H1 (cell line): Measurements from ENCODE around the gene SEMA4D. TPM values are rescaled to one million over a fixed set of nuclear protein-coding genes. Genes with fewer than 3 reads are reported as not detected.

Source experiments
- CTCF ChIA-PET: fragments of 300-600 bp; sonication (Branson Sonifier 250); formaldehyde crosslinking; loops from one replicate; lab custom pipeline; 2021; ENCODE audit not compliant: partially characterized antibody; lab: Charles Lee
- POLR2A ChIA-PET: fragments of 300-600 bp; sonication (Branson Sonifier 250); formaldehyde crosslinking; loops from one replicate; lab custom pipeline; 2021; ENCODE audit warnings: inconsistent platforms; ENCODE audit not compliant: partially characterized antibody; lab: Charles Lee
- DNase-seq, 2 experiments: peaks; one replicate each; pipeline versions ENCODE4 v3.0.0 to v3.0.0-alpha.2; 2010 to 2022; ENCODE audit warnings: low spot score in 2 of 2, low read depth in 1 of 2, mixed read lengths in 1 of 2
- FAIRE-seq: peaks from 2 replicates; lab custom pipeline; 2011; peaks lifted over from hg19 to GRCh38; lab: Jason Lieb, UNC
- H2AFZ ChIP-seq: 2 replicates; pipeline ENCODE4 v1.8.1; 2012; ENCODE audit warnings: low read length, inconsistent platforms
- H2AK5ac ChIP-seq: 2 replicates; pipeline ENCODE4 v1.6.1; 2013; ENCODE audit warnings: low read depth, low read length
- H2BK120ac ChIP-seq: replicated peaks from 2 replicates; pipeline ENCODE3; 2013; ENCODE audit warnings: low read depth, low read length, inconsistent platforms
- H2BK12ac ChIP-seq: 2 replicates; pipeline ENCODE4 v1.6.1; 2013; ENCODE audit warnings: low read depth, low read length
- H2BK15ac ChIP-seq: 2 replicates; pipeline ENCODE4 v1.6.1; 2013; ENCODE audit warnings: low read length
- H2BK20ac ChIP-seq: 2 replicates; pipeline ENCODE4 v1.6.1; 2013; ENCODE audit warnings: low read length
- H2BK5ac ChIP-seq: 2 replicates; pipeline ENCODE4 v1.6.1; 2013; ENCODE audit warnings: low read depth, low read length
- H3K14ac ChIP-seq: 2 replicates; pipeline ENCODE4 v1.6.1; 2013; ENCODE audit warnings: inconsistent platforms; ENCODE audit not compliant: insufficient read length
- H3K18ac ChIP-seq: 2 replicates; pipeline ENCODE4 v1.6.1; 2013; ENCODE audit warnings: low read length; ENCODE audit errors: extremely low read depth
- H3K23ac ChIP-seq: 2 replicates; pipeline ENCODE4 v1.6.1; 2013; ENCODE audit warnings: inconsistent platforms; ENCODE audit not compliant: insufficient read length
- H3K23me2 ChIP-seq: 2 replicates; pipeline ENCODE4 v1.6.1; 2013; ENCODE audit warnings: low read depth, low read length
- H3K27ac ChIP-seq: 2 replicates; pipeline ENCODE4 v1.6.1; 2011; ENCODE audit warnings: low read depth, low read length, inconsistent platforms
- H3K27me3 ChIP-seq, 4 experiments: replicated peaks in 1 of 4; 1 replicate in 1 of 4; 2 replicates in 3 of 4; pipeline versions ENCODE4 v1.6.1 to v1.8.1; 2011 to 2013; ENCODE audit warnings: low read length in 3 of 4, mild to moderate bottlenecking in 3 of 4, inconsistent platforms in 2 of 4, mixed read lengths in 2 of 4, moderate library complexity in 1 of 4; ENCODE audit not compliant: control insufficient read depth in 3 of 4, insufficient read depth in 3 of 4; ENCODE audit errors: extremely low read depth in 1 of 4
- H3K36me3 ChIP-seq, 4 experiments: 2 replicates each; pipeline versions ENCODE4 v1.6.1 to v1.8.1; 2011 to 2013; ENCODE audit warnings: mild to moderate bottlenecking in 4 of 4, low read length in 3 of 4, moderate library complexity in 2 of 4, control low read depth in 1 of 4, inconsistent platforms in 1 of 4; ENCODE audit not compliant: insufficient read depth in 4 of 4, control insufficient read depth in 2 of 4
- H3K4ac ChIP-seq: replicated peaks from 2 replicates; pipeline ENCODE3; 2013; ENCODE audit warnings: low read length, low read depth, mixed read lengths, inconsistent platforms; ENCODE audit not compliant: insufficient read length
- H3K4me1 ChIP-seq, 4 experiments: replicated peaks in 1 of 4; 1 replicate in 1 of 4; 2 replicates in 3 of 4; pipeline versions ENCODE4 v1.6.1 to v1.8.1; 2011 to 2013; ENCODE audit warnings: low read length in 3 of 4, inconsistent platforms in 2 of 4, mixed read lengths in 1 of 4; ENCODE audit not compliant: insufficient read depth in 4 of 4, control insufficient read depth in 3 of 4
- H3K4me2 ChIP-seq, 2 experiments: 2 replicates each; pipeline versions ENCODE4 v1.6.1 to v1.8.1; 2011 to 2013; ENCODE audit warnings: low read depth in 2 of 2, low read length in 2 of 2, control low read depth in 1 of 2, inconsistent platforms in 1 of 2, mild to moderate bottlenecking in 1 of 2; ENCODE audit not compliant: insufficient read depth in 1 of 2
- H3K4me3 ChIP-seq, 4 experiments: fragments of 200-600, 300-600 bp in 1 of 4; sonication (generic), shearing (Covaris generic), sonication (Bioruptor Twin) in 1 of 4; 2 replicates each; pipeline versions ENCODE4 v1.5.1 to v1.8.1; 2011 to 2016; ENCODE audit warnings: low read length in 4 of 4, low read depth in 3 of 4, control low read depth in 2 of 4, inconsistent platforms in 2 of 4, mild to moderate bottlenecking in 2 of 4, mixed read lengths in 1 of 4, moderate library complexity in 1 of 4; ENCODE audit not compliant: insufficient read depth in 2 of 4; ENCODE audit errors: extremely low read depth in 1 of 4
- H3K56ac ChIP-seq: replicated peaks from 2 replicates; pipeline ENCODE3; 2013; ENCODE audit warnings: low read depth, mild to moderate bottlenecking, mixed read lengths, low read length, inconsistent platforms; ENCODE audit not compliant: insufficient read length
- H3K79me1 ChIP-seq: 2 replicates; pipeline ENCODE4 v1.6.1; 2013; ENCODE audit warnings: low read depth, low read length, control low read depth
- H3K79me2 ChIP-seq, 2 experiments: 2 replicates each; pipeline versions ENCODE4 v1.6.1 to v1.8.1; 2012 to 2013; ENCODE audit warnings: low read length in 2 of 2, mild to moderate bottlenecking in 2 of 2, inconsistent platforms in 1 of 2; ENCODE audit not compliant: insufficient read depth in 2 of 2, control insufficient read depth in 1 of 2
- H3K9ac ChIP-seq, 4 experiments: replicated peaks in 1 of 4; 1 replicate in 1 of 4; 2 replicates in 3 of 4; pipeline versions ENCODE4 v1.6.1 to v1.8.1; 2011 to 2013; ENCODE audit warnings: low read depth in 3 of 4, low read length in 3 of 4, control low read depth in 2 of 4, mild to moderate bottlenecking in 2 of 4, moderate library complexity in 2 of 4, inconsistent platforms in 1 of 4; ENCODE audit errors: extremely low read depth in 1 of 4
- H3K9me3 ChIP-seq, 2 experiments: 2 replicates each; pipeline versions ENCODE4 v1.6.1 to v1.8.1; 2012 to 2013; ENCODE audit warnings: mild to moderate bottlenecking in 2 of 2, moderate library complexity in 2 of 2, control low read depth in 1 of 2, inconsistent platforms in 1 of 2, low read depth in 1 of 2, low read length in 1 of 2, mixed read lengths in 1 of 2; ENCODE audit not compliant: insufficient read depth in 2 of 2
- H4K20me1 ChIP-seq, 2 experiments: replicated peaks in 1 of 2; 2 replicates each; pipeline versions ENCODE3 to v1.8.1; 2011 to 2013; ENCODE audit warnings: inconsistent platforms in 2 of 2, low read length in 2 of 2, mild to moderate bottlenecking in 1 of 2; ENCODE audit not compliant: insufficient read depth in 2 of 2, control insufficient read depth in 1 of 2
- H4K5ac ChIP-seq: 2 replicates; pipeline ENCODE4 v1.6.1; 2013; ENCODE audit warnings: low read length, low read depth, mixed read lengths, inconsistent platforms; ENCODE audit not compliant: insufficient read length
- H4K8ac ChIP-seq: 2 replicates; pipeline ENCODE4 v1.8.0; 2013; ENCODE audit warnings: mild to moderate bottlenecking, moderate library complexity, low read length, inconsistent platforms; ENCODE audit not compliant: insufficient read depth; ENCODE audit errors: extremely low read depth
- H4K91ac ChIP-seq: replicated peaks from 2 replicates; pipeline ENCODE3; 2013; ENCODE audit warnings: low read length, mixed read lengths, inconsistent platforms; ENCODE audit not compliant: insufficient read length
- BCL11A ChIP-seq, 2 experiments: IDR thresholded peaks; one replicate each; pipeline ENCODE4 v1.6.1; 2011; ENCODE audit warnings: low read depth in 2 of 2, low read length in 2 of 2, mild to moderate bottlenecking in 2 of 2
- CBX5 ChIP-seq: fragments of 300-800, 300-1000 bp; sonication (generic); IDR thresholded peaks from 2 replicates; pipeline ENCODE4 v1.7.1; 2016; ENCODE audit warnings: antibody characterized with exemption, low read length, low read depth
- CEBPB ChIP-seq: IDR thresholded peaks from 2 replicates; pipeline ENCODE4 v1.6.1; 2012; ENCODE audit warnings: low read depth, low read length
- CTCF ChIP-seq, 3 experiments: IDR thresholded peaks; 1 replicate in 2 of 3; 2 replicates in 1 of 3; pipeline versions ENCODE4 v1.5.1 to v1.6.1; 2011; ENCODE audit warnings: low read length in 3 of 3, mild to moderate bottlenecking in 3 of 3, inconsistent platforms in 2 of 3, low read depth in 1 of 3, moderate library complexity in 1 of 3; ENCODE audit not compliant: insufficient read depth in 1 of 3; ENCODE audit errors: control extremely low read depth in 1 of 3
- EZH2 ChIP-seq: fragments of 200-600 bp; sonication (generic); IDR thresholded peaks from 2 replicates; pipeline ENCODE4 v1.7.1; 2012; ENCODE audit warnings: low read depth, mild to moderate bottlenecking, moderate library complexity, low read length, inconsistent platforms; ENCODE audit not compliant: severe bottlenecking
- HDAC6 ChIP-seq: IDR thresholded peaks from one replicate; pipeline ENCODE4 v1.7.1; 2012; ENCODE audit warnings: low read depth, mild to moderate bottlenecking, inconsistent platforms, low read length, moderate library complexity
- KDM5A ChIP-seq: fragments of 200-600 bp; IDR thresholded peaks from 2 replicates; pipeline ENCODE4 v1.7.1; 2012; ENCODE audit warnings: mild to moderate bottlenecking, low read length, inconsistent platforms, mixed read lengths
- MAX ChIP-seq: IDR thresholded peaks from 2 replicates; pipeline ENCODE4 v1.6.1; 2012; ENCODE audit warnings: inconsistent platforms
- RBBP5 ChIP-seq: IDR thresholded peaks from 2 replicates; pipeline ENCODE4 v1.7.1; 2012; ENCODE audit warnings: low read depth, mild to moderate bottlenecking, inconsistent platforms, low read length, moderate library complexity, borderline replicate concordance
- SRF ChIP-seq: IDR thresholded peaks from 2 replicates; pipeline ENCODE4 v1.6.1; 2011; ENCODE audit warnings: mild to moderate bottlenecking, low read depth, low read length, moderate library complexity
- TCF12 ChIP-seq: IDR thresholded peaks from 2 replicates; pipeline ENCODE4 v1.6.1; 2011; ENCODE audit warnings: low read depth, mild to moderate bottlenecking, low read length
- TEAD4 ChIP-seq: IDR thresholded peaks from 2 replicates; pipeline ENCODE4 v1.6.1; 2012; ENCODE audit warnings: low read depth, low read length, inconsistent platforms, mixed read lengths
- WGBS, 2 experiments: shearing (Covaris generic) in 1 of 2; methylation state at CpG; one replicate each; pipeline versions ENCODE4 v1.1.6 to v1.1.7; 2013 to 2015; ENCODE audit warnings: low lambda C conversion rate in 2 of 2, mixed read lengths in 2 of 2, inconsistent platforms in 1 of 2, low coverage in 1 of 2, missing lambda C conversion rate in 1 of 2; ENCODE audit not compliant: insufficient replicate concordance in 2 of 2, insufficient coverage in 1 of 2, insufficient read length in 1 of 2; ENCODE audit errors: extremely low coverage in 1 of 2, missing lambda C conversion rate in 1 of 2; 5-methylcytosine and 5-hydroxymethylcytosine counted together
- polyA plus RNA-seq, 7 experiments: library from polyadenylated mRNA; depleted of rRNA in 3 of 7; stranded (reverse) in 5 of 7; unstranded in 2 of 7; fragments of >200 nt in 5 of 7; fragments of 200-250 nt in 2 of 7; gene quantifications; 1 replicate in 5 of 7; 2 replicates in 1 of 7; 4 replicates in 1 of 7; pipeline versions ENCODE4 v1.2.1 to v1.2.3, GENCODE V29; 2011 to 2013; ENCODE audit warnings: missing spikeins in 2 of 7, mixed read lengths in 2 of 7
- total RNA-seq: library from RNA; stranded (reverse); fragmentation: NEBNext Ultra II Directional; extraction: Animal tissue kit (Norgen Biotek cat#: 25700); gene quantifications from 2 replicates; pipeline ENCODE4 v1.2.1, GENCODE V29; 2021

SEMA4D gene
- total and polyA plus RNA-seq, 2 of the 8 experiments (the other 6 are each of a cell fraction or from before 2014, with no cell fraction given), result 21.0 to 70.4 TPM

GRCh38 chr9:89379031-89379430 lies 118.9 kb downstream of the SEMA4D start:
- H3K9ac ChIP-seq, result no peak overlapping the region
- H3K4me2 ChIP-seq, result no peak overlapping the region
- H3K18ac ChIP-seq, result no peak overlapping the region
- CTCF ChIA-PET, result no interaction called here
- POLR2A ChIA-PET, result interaction anchor here (1.2 kb wide), 1 partner anchor 9 kb away, joined by 3 read pairs; no protein-coding TSS in a partner anchor
- H3K4me1 ChIP-seq, result no peaks in the 10 kb centered on the region
- H2AK5ac ChIP-seq, result no peak overlapping the region
- H2BK5ac ChIP-seq, result no peak overlapping the region; the same call in 1 of the 2 replicates
- no peaks in the 10 kb centered on the region for H3K79me2 ChIP-seq
- no peak overlapping the region for H3K27ac ChIP-seq
- H2BK120ac ChIP-seq, result no peak overlapping the region
- no peaks in the 10 kb centered on the region for H3K27me3 ChIP-seq
- FAIRE-seq (no peak), DNase-seq (no peak)
- H3K4me3 ChIP-seq, result no peak overlapping the region
- H4K8ac ChIP-seq, result no peak overlapping the region
- no peak overlapping the region for H2BK12ac ChIP-seq
- no peak overlapping the region for H3K4ac ChIP-seq
- no peaks in the 10 kb centered on the region for H3K79me1 ChIP-seq
- H4K5ac ChIP-seq, result no peak overlapping the region
- 98% methylated on average over 14 of the region's 14 CpGs; no CpG with 5 or more reads in 1 of the 2 experiments for WGBS, 2 experiments
- H2BK15ac ChIP-seq, result no peak overlapping the region
- no peak overlapping the region for H4K91ac ChIP-seq
- H2AFZ ChIP-seq, result no peak overlapping the region
- H3K23ac ChIP-seq, result no peak overlapping the region
- H3K36me3 ChIP-seq, result peaks cover 6 to 16% (median 7%) of the 10 kb centered on the region in 4 experiments; a peak in 6 of 8 replicates
- H3K56ac ChIP-seq, result no peak overlapping the region
- H3K9me3 ChIP-seq, result no peaks in the 10 kb centered on the region
- no peak overlapping the region for H2BK20ac ChIP-seq
- H4K20me1 ChIP-seq, result peaks cover 3 to 12% of the 10 kb centered on the region in 2 experiments
- H3K23me2 ChIP-seq, result no peaks in the 10 kb centered on the region
- no peak overlapping the region for H3K14ac ChIP-seq
- TF ChIP-seq CEBPB (no peak), RBBP5 (no peak), HDAC6 (no peak), CBX5 (no peak), CTCF (IDR thresholded peaks at IDR 0.05; ENCODE audit: control extremely low read depth in 1 of 3, insufficient read depth in 1 of 3, low read depth in 1 of 3, low read length in 3 of 3) (no peak), TCF12 (no peak), SRF (no peak), KDM5A (no peak), BCL11A (IDR thresholded peaks at IDR 0.05; ENCODE audit: low read depth in 2 of 2, low read length in 2 of 2) (no peak), EZH2 (no peak), TEAD4 (no peak), MAX (no peak)
